ENCODE measurements around the gene APLN. TPM values are rescaled to one million over a fixed set of nuclear protein-coding genes. Genes with fewer than 3 reads are reported as not detected.

The APLN gene
- total RNA-seq, 4 donors from 2014 or later, result 0.16 TPM; not detected in 3

DNA sequence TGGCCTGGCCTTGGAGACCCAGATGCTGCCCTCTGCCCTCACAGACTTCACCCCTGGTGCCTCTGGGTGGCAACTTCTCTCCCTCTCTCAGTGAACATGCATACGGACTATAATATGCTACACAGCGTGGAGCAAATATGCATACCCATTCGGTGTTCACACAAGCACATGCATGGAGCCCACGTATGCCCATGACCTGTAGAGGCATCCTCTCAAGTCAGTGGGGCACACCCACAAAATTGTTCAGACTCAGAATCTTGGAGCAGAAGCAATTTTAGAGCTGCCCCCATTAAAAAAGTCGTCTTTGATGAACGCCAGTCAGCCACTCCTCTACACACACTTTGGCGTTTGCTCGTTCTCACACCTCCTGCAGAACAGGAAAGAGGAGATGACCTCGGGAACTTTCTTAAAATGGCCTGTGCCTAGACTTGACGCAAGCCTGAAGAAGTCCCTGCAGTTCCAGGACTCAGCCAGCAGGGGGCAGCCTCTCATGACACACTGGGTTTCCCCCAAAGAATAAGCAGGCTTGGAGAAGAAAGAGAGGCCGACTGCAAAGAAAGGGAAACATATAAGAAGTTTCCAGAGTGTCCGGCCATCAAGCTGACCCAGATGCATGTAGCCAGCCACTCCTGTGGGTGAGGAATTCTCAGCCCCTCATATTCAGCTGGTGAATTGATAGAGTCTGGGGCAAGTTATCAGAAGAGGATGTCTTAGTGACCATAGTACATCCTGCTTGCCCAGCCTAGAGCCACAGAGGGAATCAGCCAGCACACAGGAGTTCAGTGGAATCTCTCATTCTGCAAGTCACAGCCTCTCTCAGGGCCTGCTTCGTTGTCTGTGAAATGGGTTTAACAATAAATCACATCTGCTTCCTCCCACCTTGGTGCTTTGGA lies 17.3 kb downstream of the APLN start:
- intact Hi-C loops (cut with DNase I; ENCODE audit: low total_unique reads), result loop anchor here (10.0 kb wide), 1 partner anchor 87 kb away; no protein-coding TSS in a partner anchor
- H3K4me3 ChIP-seq (ENCODE audit: low read depth, poor library complexity, severe bottlenecking), result no peak overlapping the region
- 21 to 31% methylated on average over 13 of the region's 13 CpGs for WGBS, 2 donors
- TF ChIP-seq, protein P1, sequence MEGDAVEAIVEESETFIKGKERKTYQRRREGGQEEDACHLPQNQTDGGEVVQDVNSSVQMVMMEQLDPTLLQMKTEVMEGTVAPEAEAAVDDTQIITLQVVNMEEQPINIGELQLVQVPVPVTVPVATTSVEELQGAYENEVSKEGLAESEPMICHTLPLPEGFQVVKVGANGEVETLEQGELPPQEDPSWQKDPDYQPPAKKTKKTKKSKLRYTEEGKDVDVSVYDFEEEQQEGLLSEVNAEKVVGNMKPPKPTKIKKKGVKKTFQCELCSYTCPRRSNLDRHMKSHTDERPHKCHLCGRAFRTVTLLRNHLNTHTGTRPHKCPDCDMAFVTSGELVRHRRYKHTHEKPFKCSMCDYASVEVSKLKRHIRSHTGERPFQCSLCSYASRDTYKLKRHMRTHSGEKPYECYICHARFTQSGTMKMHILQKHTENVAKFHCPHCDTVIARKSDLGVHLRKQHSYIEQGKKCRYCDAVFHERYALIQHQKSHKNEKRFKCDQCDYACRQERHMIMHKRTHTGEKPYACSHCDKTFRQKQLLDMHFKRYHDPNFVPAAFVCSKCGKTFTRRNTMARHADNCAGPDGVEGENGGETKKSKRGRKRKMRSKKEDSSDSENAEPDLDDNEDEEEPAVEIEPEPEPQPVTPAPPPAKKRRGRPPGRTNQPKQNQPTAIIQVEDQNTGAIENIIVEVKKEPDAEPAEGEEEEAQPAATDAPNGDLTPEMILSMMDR (IDR thresholded peaks at IDR 0.05), result peak in 1 of 3 donors; percentile 81
- TF ChIP-seq POLR2A (IDR thresholded peaks at IDR 0.05), result no peak
- peak; percentile 42 to 95 for DNase-seq (ENCODE audit: low spot score in 2 of 2)

GRCh38 chrX:129636175-129636681 lies 18.5 kb downstream of the APLN start:
- TF ChIP-seq POLR2A (IDR thresholded peaks at IDR 0.05), result no peak
- TF ChIP-seq, protein P1 (IDR thresholded peaks at IDR 0.05), result no peak
- intact Hi-C loops (cut with DNase I; ENCODE audit: low total_unique reads), result loop anchor here (10.0 kb wide), 1 partner anchor 89 kb away; no protein-coding TSS in a partner anchor
- WGBS, 2 donors, result 52% methylated on average over 6 to 8 of the region's 8 CpGs
- DNase-seq (ENCODE audit: low spot score in 2 of 2), result no peak
- no peak overlapping the region for H3K4me3 ChIP-seq (ENCODE audit: low read depth, poor library complexity, severe bottlenecking)

GRCh38 chrX:129634541-129634940 lies 20.2 kb downstream of the APLN start:
- 57 to 67% methylated on average over 5 to 7 of the region's 7 CpGs for WGBS, 2 donors
- H3K4me3 ChIP-seq (ENCODE audit: low read depth, poor library complexity, severe bottlenecking), result no peak overlapping the region
- no peak for DNase-seq (ENCODE audit: low spot score in 2 of 2)
- intact Hi-C loops (cut with DNase I; ENCODE audit: low total_unique reads), result loop anchor here (10.0 kb wide), 1 partner anchor 90 kb away; no protein-coding TSS in a partner anchor
- no peak for TF ChIP-seq POLR2A (IDR thresholded peaks at IDR 0.05)
- TF ChIP-seq, protein P1 (IDR thresholded peaks at IDR 0.05), result no peak

DNA sequence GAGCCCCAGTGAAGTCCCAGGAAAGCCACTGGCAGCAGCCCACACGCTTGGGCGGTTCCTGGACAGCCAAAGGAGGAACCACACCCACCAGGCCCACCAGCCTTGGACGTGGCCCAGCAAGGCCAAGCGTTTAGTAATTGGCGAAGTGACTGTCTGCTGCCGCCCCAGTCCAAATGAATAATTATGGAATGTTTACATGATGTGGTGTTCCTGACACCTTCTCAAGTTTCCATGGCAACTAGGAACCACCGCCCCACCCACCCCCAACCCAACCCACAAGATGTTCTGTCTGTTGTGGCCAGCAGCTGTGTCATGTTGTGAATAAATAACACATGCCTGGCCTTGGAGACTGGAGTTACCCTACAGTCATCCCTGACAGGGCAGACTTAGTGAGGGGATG lies 22.3 kb downstream of the APLN start:
- 53 to 64% methylated on average over 7 of the region's 7 CpGs for WGBS, 2 donors
- intact Hi-C loops (cut with DNase I; ENCODE audit: low total_unique reads), result loop anchor here (10.0 kb wide), 1 partner anchor 92 kb away; no protein-coding TSS in a partner anchor
- H3K4me3 ChIP-seq (ENCODE audit: low read depth, poor library complexity, severe bottlenecking), result no peak overlapping the region
- TF ChIP-seq POLR2A (IDR thresholded peaks at IDR 0.05), result no peak
- TF ChIP-seq, protein P1 (IDR thresholded peaks at IDR 0.05), result no peak
- DNase-seq (ENCODE audit: low spot score in 2 of 2), result no peak

GRCh38 chrX:129631849-129632248 lies 22.9 kb downstream of the APLN start:
- no peak overlapping the region for H3K4me3 ChIP-seq (ENCODE audit: low read depth, poor library complexity, severe bottlenecking)
- intact Hi-C loops (cut with DNase I; ENCODE audit: low total_unique reads), result loop anchor here (10.0 kb wide), 1 partner anchor 93 kb away; no protein-coding TSS in a partner anchor
- TF ChIP-seq POLR2A (IDR thresholded peaks at IDR 0.05), result no peak
- TF ChIP-seq, protein P1 (IDR thresholded peaks at IDR 0.05), result no peak
- DNase-seq (ENCODE audit: low spot score in 2 of 2), result no peak
- WGBS, 2 donors, result 67 to 76% methylated on average over 5 of the region's 5 CpGs
